ENCODE results near the gene KISS1. TPM values are rescaled to one million over a fixed set of nuclear protein-coding genes. Genes with fewer than 3 reads are reported as not detected.
A peak's percentile ranks its signal among the peaks of the same experiment; 100 is the strongest.

Gene KISS1
- total and polyA plus RNA-seq, 12 donors = 0.34 to 0.50 TPM; not detected in 10

DNA sequence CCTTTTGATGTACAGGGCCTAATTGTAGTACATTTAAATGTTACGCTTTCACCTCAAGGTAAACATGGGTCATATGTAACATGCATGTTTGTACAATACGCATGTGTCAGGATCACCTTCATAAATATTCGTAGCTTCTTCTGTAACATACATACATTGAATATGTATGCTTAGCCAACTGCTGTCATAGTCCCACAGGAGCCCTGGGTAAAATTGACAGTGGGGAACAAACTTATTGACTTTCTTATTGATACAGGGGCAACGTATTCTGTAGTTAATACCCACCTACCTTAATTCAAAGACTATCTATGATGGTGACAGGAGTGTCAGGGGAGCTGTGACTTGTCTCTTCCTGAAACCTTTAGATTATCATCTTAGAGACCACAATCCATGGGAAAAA is 26.4 kb downstream of the KISS1 start:
- no peak for DNase-seq
- Histone ChIP-seq H3K4me3 (no peak overlapping the region), H3K36me3 (replicated peaks in 1 of 2) (no peaks in the 10 kb centered on the region), H3K27me3 (no peaks in the 10 kb centered on the region), H3K9me3 (replicated peaks in 1 of 3) (peaks cover 0 to 4% (median 0%) of the 10 kb centered on the region in 3 donors), H3K27ac (no peak overlapping the region), H3K4me1 (replicated peaks in 1 of 2) (no peaks in the 10 kb centered on the region)
- TF ChIP-seq CTCF (IDR thresholded peaks at IDR 0.05) (no peak), POLR2A (IDR thresholded peaks at IDR 0.05) (no peak)
- intact Hi-C loops (cut with DNase I) = no loop called here
- 82 to 95% (median 87%) methylated on average over 4 of the region's 4 CpGs for WGBS, 4 donors

GRCh38 chr1:204167730-204168129 is 28.6 kb downstream of the KISS1 start:
- no peaks in the 10 kb centered on the region for H3K4me1 ChIP-seq (replicated peaks in 1 of 2)
- TF ChIP-seq CTCF (IDR thresholded peaks at IDR 0.05) (no peak), POLR2A (IDR thresholded peaks at IDR 0.05) (no peak)
- DNase-seq = no peak
- H3K27ac ChIP-seq = no peak overlapping the region
- no peak overlapping the region for H3K4me3 ChIP-seq
- H3K9me3 ChIP-seq (replicated peaks in 1 of 3) = peaks cover 0 to 4% (median 0%) of the 10 kb centered on the region in 3 donors
- no peaks in the 10 kb centered on the region for H3K27me3 ChIP-seq
- intact Hi-C loops (cut with DNase I) = no loop called here
- WGBS, 4 donors = 69 to 93% (median 85%) methylated on average over 5 of the region's 5 CpGs
- no peaks in the 10 kb centered on the region for H3K36me3 ChIP-seq (replicated peaks in 1 of 2)

DNA sequence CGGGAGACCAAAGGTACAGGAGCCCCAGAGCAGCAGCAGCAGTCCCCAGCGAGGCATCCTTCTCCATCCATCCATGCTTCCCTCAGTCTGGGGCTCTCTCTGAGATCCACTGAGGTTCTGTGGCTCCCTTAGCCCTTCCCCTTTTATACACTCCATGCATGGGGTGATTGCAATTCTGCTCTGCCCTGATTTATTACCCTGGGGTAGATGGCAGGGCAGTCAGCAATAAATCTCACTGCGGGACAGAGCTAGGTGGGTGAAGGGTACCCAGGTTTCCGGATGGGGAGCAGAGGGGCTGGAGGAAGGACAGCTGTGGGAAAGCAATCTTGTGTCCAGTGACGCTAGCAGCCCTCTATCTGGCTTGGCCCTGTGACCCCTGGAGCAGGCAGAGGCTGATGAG is 30.1 kb downstream of the KISS1 start, which contains the start of gene REN:
Gene REN, minus strand, starts transcription at position 119 of the 400 bp plus-strand sequence. Its CDS starts 44 bp downstream, at position 75.
- whole genome bisulfite sequencing, 4 donors = 55 to 64% (median 58%) methylated on average over 5 of the region's 5 CpGs
- DNase-seq = no peak

GRCh38 chr1:204162494-204163074 is 33.7 kb downstream of the KISS1 start:
- Histone ChIP-seq H3K27me3 (no peaks in the 10 kb centered on the region), H3K27ac (no peak overlapping the region), H3K4me1 (replicated peaks in 1 of 2) (no peaks in the 10 kb centered on the region), H3K9me3 (replicated peaks in 1 of 3) (no peaks in the 10 kb centered on the region), H3K4me3 (no peak overlapping the region), H3K36me3 (replicated peaks in 1 of 2) (no peaks in the 10 kb centered on the region)
- intact Hi-C loops (cut with DNase I) = loop anchor here (5.0 kb wide), 2 partner anchors 40 to 200 kb away; no protein-coding TSS in a partner anchor
- no peak for TF ChIP-seq POLR2A (IDR thresholded peaks at IDR 0.05)
- peak; percentile 96 to 100 (median 97) for TF ChIP-seq CTCF (IDR thresholded peaks at IDR 0.05)
- peak; percentile 71 to 91 (median 80) for DNase-seq
- 10 to 27% (median 14%) methylated on average over 3 to 7 of the region's 7 CpGs for WGBS, 4 donors

More for the DNA sequence above, 30.1 kb downstream of the KISS1 start, which contains the start of gene REN:
- Histone ChIP-seq H3K9me3 (replicated peaks in 1 of 3) (peaks cover 0 to 4% (median 0%) of the 10 kb centered on the region in 3 donors), H3K27ac (no peak within 1 kb of the TSS), H3K36me3 (replicated peaks in 1 of 2) (no peaks in the 10 kb centered on the region), H3K4me3 (no peak within 1 kb of the TSS), H3K4me1 (replicated peaks in 1 of 2) (no peaks in the 10 kb centered on the region), H3K27me3 (no peaks in the 10 kb centered on the region)
- intact Hi-C loops (cut with DNase I) = no loop called here
- no peak for TF ChIP-seq CTCF (IDR thresholded peaks at IDR 0.05)
- TF ChIP-seq POLR2A (IDR thresholded peaks at IDR 0.05) = no peak

All from adrenal gland (tissue), 12 donors.